ENCODE results near the gene POU2F3. TPM values are rescaled to one million over a fixed set of nuclear protein-coding genes. Genes with fewer than 3 reads are reported as not detected.

Gene POU2F3
- total RNA-seq, 1 donor from 2014 or later = not detected

DNA sequence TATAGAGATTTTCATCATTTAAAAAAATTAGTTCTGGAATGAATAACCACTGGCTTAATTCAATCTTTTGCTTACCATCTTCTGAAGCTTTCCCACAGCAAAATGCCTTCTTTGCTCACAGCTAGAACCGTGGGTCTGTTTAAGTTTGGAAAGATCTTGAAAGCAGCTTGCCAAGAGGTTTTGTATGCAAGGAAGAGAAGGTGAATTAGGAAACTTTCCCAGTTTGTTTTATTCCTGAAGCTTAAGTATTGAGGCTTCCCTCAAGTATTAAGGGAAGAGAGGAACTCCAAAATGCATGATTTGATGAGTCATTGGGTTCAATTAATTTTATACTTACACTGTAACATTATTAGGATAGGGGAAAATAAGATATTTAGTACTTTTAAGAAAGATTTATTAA, 94.4 kb downstream of the POU2F3 start:
- no peak overlapping the region for H3K27ac ChIP-seq
- peaks cover 15% of the 10 kb centered on the region for H3K4me1 ChIP-seq

DNA sequence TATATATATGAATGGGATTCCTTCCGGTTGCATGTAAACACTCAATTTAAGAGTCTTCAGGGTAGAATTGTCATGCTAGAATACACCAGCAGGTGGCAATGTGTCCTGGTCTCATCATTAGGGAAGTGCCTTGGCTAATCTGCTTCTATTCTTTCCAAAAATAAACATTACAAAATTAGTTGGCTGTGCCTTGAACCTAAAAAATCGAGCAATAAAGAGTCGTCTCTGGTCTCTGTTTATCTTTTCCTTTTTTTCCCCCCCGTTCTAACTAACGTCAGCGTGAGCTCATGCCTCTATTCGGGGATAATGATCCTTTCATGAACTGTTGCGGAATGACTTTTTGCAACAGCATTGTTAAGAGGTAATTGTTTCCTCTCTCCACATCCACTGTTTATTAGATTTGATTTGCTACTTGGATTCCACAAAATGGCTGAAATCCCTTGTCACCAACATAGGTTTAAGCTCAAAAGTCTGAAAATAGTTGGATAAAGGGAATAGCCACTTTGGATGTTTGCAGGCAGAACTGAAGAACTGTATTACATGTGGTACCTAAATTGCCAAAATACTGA, 95.0 kb downstream of the POU2F3 start:
- peak overlapping the region; percentile 97 for H3K4me3 ChIP-seq
- H3K79me2 ChIP-seq (ENCODE audit: low read depth) = peaks cover 33% of the 10 kb centered on the region
- peaks cover 38% of the 10 kb centered on the region for H3F3A ChIP-seq (ENCODE audit: low read depth)
- peaks cover 33% of the 10 kb centered on the region for H4K20me1 ChIP-seq (ENCODE audit: low read depth)
- no peak overlapping the region for H3K27ac Mint-ChIP-seq
- peaks cover 2% of the 10 kb centered on the region for H3K9me3 Mint-ChIP-seq
- no peaks in the 10 kb centered on the region for H3K27me3 ChIP-seq
- H3K4me3 Mint-ChIP-seq = peak overlapping the region; percentile 83
- H3K4me1 Mint-ChIP-seq = peaks cover 25% of the 10 kb centered on the region
- H3K9ac ChIP-seq = no peak overlapping the region
- no peaks in the 10 kb centered on the region for H3K36me3 ChIP-seq
- peak overlapping the region; percentile 87 for H3K4me2 ChIP-seq
- DNase-seq (ENCODE audit: low spot score) = peak; percentile 71
- H3K9me3 ChIP-seq (ENCODE audit: low read depth) = no peaks in the 10 kb centered on the region
- H2AFZ ChIP-seq (replicated peaks) = peak overlapping the region; percentile 77
- TF ChIP-seq, protein P1, sequence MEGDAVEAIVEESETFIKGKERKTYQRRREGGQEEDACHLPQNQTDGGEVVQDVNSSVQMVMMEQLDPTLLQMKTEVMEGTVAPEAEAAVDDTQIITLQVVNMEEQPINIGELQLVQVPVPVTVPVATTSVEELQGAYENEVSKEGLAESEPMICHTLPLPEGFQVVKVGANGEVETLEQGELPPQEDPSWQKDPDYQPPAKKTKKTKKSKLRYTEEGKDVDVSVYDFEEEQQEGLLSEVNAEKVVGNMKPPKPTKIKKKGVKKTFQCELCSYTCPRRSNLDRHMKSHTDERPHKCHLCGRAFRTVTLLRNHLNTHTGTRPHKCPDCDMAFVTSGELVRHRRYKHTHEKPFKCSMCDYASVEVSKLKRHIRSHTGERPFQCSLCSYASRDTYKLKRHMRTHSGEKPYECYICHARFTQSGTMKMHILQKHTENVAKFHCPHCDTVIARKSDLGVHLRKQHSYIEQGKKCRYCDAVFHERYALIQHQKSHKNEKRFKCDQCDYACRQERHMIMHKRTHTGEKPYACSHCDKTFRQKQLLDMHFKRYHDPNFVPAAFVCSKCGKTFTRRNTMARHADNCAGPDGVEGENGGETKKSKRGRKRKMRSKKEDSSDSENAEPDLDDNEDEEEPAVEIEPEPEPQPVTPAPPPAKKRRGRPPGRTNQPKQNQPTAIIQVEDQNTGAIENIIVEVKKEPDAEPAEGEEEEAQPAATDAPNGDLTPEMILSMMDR (IDR thresholded peaks at IDR 0.05) = peak; percentile 71
- TF ChIP-seq EZH2 (IDR thresholded peaks at IDR 0.05) (no peak), EZH2phosphoT487 (IDR thresholded peaks at IDR 0.05) (no peak)
- H3K4me1 ChIP-seq = peaks cover 21% of the 10 kb centered on the region
- no peak overlapping the region for H3K27ac ChIP-seq
- H3K36me3 Mint-ChIP-seq = peaks cover 3% of the 10 kb centered on the region
- no peaks in the 10 kb centered on the region for H3K27me3 Mint-ChIP-seq (ENCODE audit: insufficient read depth, low read depth)

More for the DNA sequence above, 94.4 kb downstream of the POU2F3 start:
- H3K4me1 Mint-ChIP-seq = peaks cover 19% of the 10 kb centered on the region
- peak overlapping the region; percentile 48 for H3K4me3 Mint-ChIP-seq
- Histone ChIP-seq H3K79me2 (ENCODE audit: low read depth) (peaks cover 27% of the 10 kb centered on the region), H3F3A (ENCODE audit: low read depth) (peaks cover 38% of the 10 kb centered on the region), H3K27me3 (no peaks in the 10 kb centered on the region), H3K36me3 (no peaks in the 10 kb centered on the region), H3K9ac (no peak overlapping the region), H3K4me3 (no peak overlapping the region), H4K20me1 (ENCODE audit: low read depth) (peaks cover 27% of the 10 kb centered on the region), H3K4me2 (no peak overlapping the region), H2AFZ (replicated peaks) (no peak overlapping the region), H3K9me3 (ENCODE audit: low read depth) (no peaks in the 10 kb centered on the region)
- peaks cover 2% of the 10 kb centered on the region for H3K9me3 Mint-ChIP-seq
- H3K36me3 Mint-ChIP-seq = peaks cover 3% of the 10 kb centered on the region
- H3K27ac Mint-ChIP-seq = no peak overlapping the region
- no peaks in the 10 kb centered on the region for H3K27me3 Mint-ChIP-seq (ENCODE audit: insufficient read depth, low read depth)
- no peak for DNase-seq (ENCODE audit: low spot score)
- no peak for TF ChIP-seq EZH2phosphoT487 (IDR thresholded peaks at IDR 0.05)
- TF ChIP-seq, protein P1 (IDR thresholded peaks at IDR 0.05) = no peak
- TF ChIP-seq EZH2 (IDR thresholded peaks at IDR 0.05) = no peak

DNA sequence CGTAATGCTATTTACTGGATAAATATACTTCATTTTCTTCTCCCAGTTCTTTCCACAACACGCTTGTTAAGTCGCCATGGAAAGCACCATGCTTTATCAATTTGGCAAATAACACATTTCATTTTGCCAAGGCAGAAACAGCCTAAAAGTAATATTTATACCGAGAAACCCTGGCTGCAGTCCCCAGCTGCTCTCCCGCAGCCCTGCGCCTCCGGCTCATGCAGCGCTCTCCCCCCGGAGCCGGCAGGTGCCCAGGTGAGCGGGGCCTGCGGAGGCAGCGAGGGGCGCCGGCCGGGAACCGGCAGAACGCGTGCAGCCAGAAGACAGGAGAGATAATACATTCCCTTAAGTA, 95.6 kb downstream of the POU2F3 start:
- H3K9me3 Mint-ChIP-seq = peaks cover 2% of the 10 kb centered on the region
- peaks cover 39% of the 10 kb centered on the region for H3K79me2 ChIP-seq (ENCODE audit: low read depth)
- H3K4me1 Mint-ChIP-seq = peaks cover 29% of the 10 kb centered on the region
- DNase-seq (ENCODE audit: low spot score) = no peak
- no peak overlapping the region for H3K9ac ChIP-seq
- H3K36me3 ChIP-seq = no peaks in the 10 kb centered on the region
- no peak overlapping the region for H3K27ac ChIP-seq
- H3K4me3 ChIP-seq = peak overlapping the region; percentile 97
- H3K27me3 Mint-ChIP-seq (ENCODE audit: insufficient read depth, low read depth) = no peaks in the 10 kb centered on the region
- H3K27me3 ChIP-seq = no peaks in the 10 kb centered on the region
- H3K4me2 ChIP-seq = peak overlapping the region; percentile 87
- peak overlapping the region; percentile 83 for H3K4me3 Mint-ChIP-seq
- H3K27ac Mint-ChIP-seq = no peak overlapping the region
- no peaks in the 10 kb centered on the region for H3K9me3 ChIP-seq (ENCODE audit: low read depth)
- no peak for TF ChIP-seq EZH2phosphoT487 (IDR thresholded peaks at IDR 0.05)
- TF ChIP-seq, protein P1 (IDR thresholded peaks at IDR 0.05) = no peak
- no peak for TF ChIP-seq EZH2 (IDR thresholded peaks at IDR 0.05)
- peaks cover 37% of the 10 kb centered on the region for H4K20me1 ChIP-seq (ENCODE audit: low read depth)
- peaks cover 25% of the 10 kb centered on the region for H3K4me1 ChIP-seq
- H3F3A ChIP-seq (ENCODE audit: low read depth) = peaks cover 38% of the 10 kb centered on the region
- H2AFZ ChIP-seq (replicated peaks) = peak overlapping the region; percentile 77
- peaks cover 1% of the 10 kb centered on the region for H3K36me3 Mint-ChIP-seq
